K562 (cell line): Measurements from ENCODE around the gene EPB41L1. TPM values are rescaled to one million over a fixed set of nuclear protein-coding genes. Genes with fewer than 3 reads are reported as not detected.

Experiments used
- ATAC-seq: fragments of 200-7000 bp; cut with Tn5 transposase; 3 replicates; pipeline ENCODE4 v1.9.1; 2020; ENCODE audit warnings: moderate library complexity
- BruUV-seq: library from RNA; stranded (reverse); fragments of 400-500 nt; replicated peaks from 2 replicates; lab custom pipeline; 2021; lab: Mats Ljungman, UMichigan
- CTCF ChIA-PET: fragments of 300-600 bp; formaldehyde crosslinking; extraction: SDS; loops from one replicate; lab custom pipeline; 2021; ENCODE audit warnings: low intra/inter-chr PET ratio; lab: Yijun Ruan, JAX
- POLR2A ChIA-PET: fragments of 300-600, 350-650 bp; sonication (Branson Sonifier 250); formaldehyde crosslinking; extraction: SDS; loops from one replicate; lab custom pipeline; 2021; ENCODE audit warnings: antibody characterized with exemption, inconsistent platforms; lab: Yijun Ruan, JAX
- DNase-seq, 4 experiments: peaks; one replicate each; pipeline versions ENCODE4 v3.0.0 to v3.0.0-alpha.2; 2011 to 2018; ENCODE audit warnings: low spot score in 3 of 4, mixed read lengths in 3 of 4; ENCODE audit errors: extremely low read depth in 1 of 4
- FAIRE-seq: peaks from 2 replicates; lab custom pipeline; 2011; peaks lifted over from hg19 to GRCh38; lab: Jason Lieb, UNC
- H2AFZ ChIP-seq: 2 replicates; pipeline ENCODE4 v1.6.0; 2011; ENCODE audit warnings: low read depth, low read length, control low read depth, inconsistent platforms
- H3K27ac ChIP-seq: fragments of 200-600 bp; 3 replicates; pipeline ENCODE4 v1.8.0; 2011; ENCODE audit warnings: low read depth, mild to moderate bottlenecking, control low read depth, inconsistent platforms, low read length, moderate library complexity, mixed read lengths; ENCODE audit errors: extremely low read depth
- H3K27me3 ChIP-seq, 2 experiments: fragments of 300-600 bp in 1 of 2; 2 replicates in 1 of 2; 3 replicates in 1 of 2; pipeline versions ENCODE4 v1.6.0 to v1.8.0; 2011; ENCODE audit warnings: inconsistent platforms in 2 of 2, low read length in 2 of 2, mild to moderate bottlenecking in 1 of 2, mixed read lengths in 1 of 2, moderate library complexity in 1 of 2; ENCODE audit not compliant: control insufficient read depth in 2 of 2, insufficient read depth in 2 of 2
- H3K36me3 ChIP-seq: fragments of 300-600 bp; 3 replicates; pipeline ENCODE4 v1.8.0; 2011; ENCODE audit warnings: mild to moderate bottlenecking, low read length, inconsistent platforms; ENCODE audit not compliant: control insufficient read depth, insufficient read depth
- H3K4me1 ChIP-seq, 2 experiments: fragments of 200-600 bp in 1 of 2; replicated peaks in 1 of 2; 2 replicates in 1 of 2; 3 replicates in 1 of 2; pipeline versions ENCODE4 v1.5.1 to v1.8.0; 2011; ENCODE audit warnings: inconsistent platforms in 2 of 2, low read length in 2 of 2, mild to moderate bottlenecking in 1 of 2, mixed read lengths in 1 of 2, moderate library complexity in 1 of 2; ENCODE audit not compliant: control insufficient read depth in 2 of 2, insufficient read depth in 2 of 2
- H3K4me2 ChIP-seq: 2 replicates; pipeline ENCODE4 v1.6.1; 2011; ENCODE audit warnings: low read length, control low read depth, inconsistent platforms, mixed read lengths; ENCODE audit not compliant: insufficient read depth
- H3K4me3 ChIP-seq: fragments of 200-600 bp; sonication (generic), shearing (Covaris generic); 2 replicates; pipeline ENCODE4 v1.5.1; 2016; ENCODE audit warnings: control low read depth, inconsistent platforms
- H3K79me2 ChIP-seq: fragments of 200-600 bp; 3 replicates; pipeline ENCODE4 v1.8.0; 2011; ENCODE audit warnings: low read length, inconsistent platforms; ENCODE audit not compliant: control insufficient read depth, insufficient read depth
- H3K9ac ChIP-seq, 2 experiments: 2 replicates each; pipeline versions ENCODE4 v1.6.0 to v1.6.1; 2011; ENCODE audit warnings: low read depth in 2 of 2, low read length in 2 of 2, control low read depth in 1 of 2, inconsistent platforms in 1 of 2, mild to moderate bottlenecking in 1 of 2, mixed read lengths in 1 of 2; ENCODE audit not compliant: insufficient read depth in 1 of 2
- H3K9me1 ChIP-seq: one replicate; pipeline ENCODE4 v1.6.0; 2011; ENCODE audit warnings: inconsistent platforms, mild to moderate bottlenecking, low read length, moderate library complexity; ENCODE audit not compliant: control insufficient read depth, insufficient read depth
- H3K9me3 ChIP-seq: replicated peaks from 2 replicates; pipeline ENCODE4 v1.5.1; 2011; ENCODE audit warnings: low read depth, low read length, inconsistent platforms; ENCODE audit not compliant: control insufficient read depth, insufficient read depth
- H4K20me1 ChIP-seq: replicated peaks from 2 replicates; pipeline ENCODE4 v1.6.1; 2011; ENCODE audit warnings: low read length, inconsistent platforms, mixed read lengths; ENCODE audit not compliant: control insufficient read depth, insufficient read depth
- ATF7 ChIP-seq: fragments of 450-650 bp; IDR thresholded peaks from 2 replicates; pipeline ENCODE4 v1.7.1; 2014; ENCODE audit warnings: mild to moderate bottlenecking, moderate library complexity
- CBFB ChIP-seq: sonication (generic); formaldehyde crosslinking; IDR thresholded peaks from 2 replicates; pipeline ENCODE4 v1.4.0; 2020; ENCODE audit warnings: mild to moderate bottlenecking, missing genetic modification reagents
- FOXA1 ChIP-seq: fragments of 450-650 bp; IDR thresholded peaks from 2 replicates; pipeline ENCODE4 v1.6.1; 2016; ENCODE audit warnings: mild to moderate bottlenecking, borderline replicate concordance
- FOXP4 ChIP-seq: sonication (generic); formaldehyde crosslinking; IDR thresholded peaks from 2 replicates; pipeline ENCODE4 v1.8.0; 2022; ENCODE audit warnings: mild to moderate bottlenecking, missing genetic modification reagents, borderline replicate concordance
- HDAC2 ChIP-seq: fragments of 450-650 bp; IDR thresholded peaks from 2 replicates; pipeline ENCODE4 v1.6.1; 2016; ENCODE audit warnings: mild to moderate bottlenecking
- KDM5B ChIP-seq: fragments of 200-600 bp; sonication (generic); IDR thresholded peaks from 2 replicates; pipeline ENCODE4 v1.6.1; 2012; ENCODE audit warnings: low read depth, mild to moderate bottlenecking, moderate library complexity, low read length, control low read depth, inconsistent platforms; ENCODE audit not compliant: insufficient replicate concordance
- KHSRP ChIP-seq: fragments of 450-650 bp; IDR thresholded peaks from 2 replicates; pipeline ENCODE4 v1.6.1; 2017
- MBD2 ChIP-seq: sonication (generic); IDR thresholded peaks from 2 replicates; pipeline ENCODE4 v1.6.1; 2016; ENCODE audit warnings: low read depth, borderline replicate concordance
- MTA2 ChIP-seq: fragments of 450-650 bp; IDR thresholded peaks from 2 replicates; pipeline ENCODE4 v1.6.1; 2016; ENCODE audit warnings: low read depth
- NFXL1 ChIP-seq: fragments of 450-650 bp; formaldehyde crosslinking; IDR thresholded peaks from 2 replicates; pipeline ENCODE4 v1.4.0; 2021; ENCODE audit warnings: mild to moderate bottlenecking
- ZBTB43 ChIP-seq: sonication (generic); formaldehyde crosslinking; IDR thresholded peaks from 2 replicates; pipeline ENCODE4 v1.8.0; 2023; ENCODE audit warnings: mild to moderate bottlenecking, missing genetic modification reagents
- ZBTB8A ChIP-seq: fragments of 450-650 bp; IDR thresholded peaks from 2 replicates; pipeline ENCODE4 v1.6.1; 2018; ENCODE audit warnings: mild to moderate bottlenecking, moderate library complexity; ENCODE audit not compliant: partially characterized antibody
- ZNF3 ChIP-seq: fragments of 250-450 bp; sonication (Bioruptor Pico); IDR thresholded peaks from 2 replicates; pipeline ENCODE4 v1.5.0; 2021; ENCODE audit warnings: mild to moderate bottlenecking, moderate library complexity
- ZNF311 ChIP-seq: fragments of 250-450 bp; sonication (Bioruptor Pico); IDR thresholded peaks from 2 replicates; pipeline ENCODE4 v1.4.0; 2020; ENCODE audit warnings: mild to moderate bottlenecking, moderate library complexity
- WGBS: fragments of 100-300 bp; shearing (Covaris generic); methylation state at CpG from one replicate; pipeline ENCODE4 v1.1.6; 2016; ENCODE audit warnings: low coverage, mixed read lengths; ENCODE audit not compliant: insufficient coverage; ENCODE audit errors: missing lambda C conversion rate; 5-methylcytosine and 5-hydroxymethylcytosine counted together
- in situ Hi-C: fragments of 300-500 bp; cut with MboI; formaldehyde crosslinking; loops from 4 replicates; pipeline ENCODE4 v1.15.0; 2018; ENCODE audit warnings: inconsistent platforms, mixed read lengths
- intact Hi-C: fragments of 100-400 bp; cut with micrococcal nuclease; formaldehyde crosslinking; loops from 2 replicates; pipeline ENCODE4 v1.14.2; 2022
- polyA plus RNA-seq, 8 experiments: library from polyadenylated mRNA; depleted of rRNA in 4 of 8; stranded (reverse) in 5 of 8; unstranded in 3 of 8; fragments of >200 nt; fragmentation: Nextera tagmentation in 2 of 8; fragmentation: Illumina TruSeq in 1 of 8; extraction: Ambion mirVana in 2 of 8; extraction: Trizol in 1 of 8; gene quantifications; 2 replicates each; pipeline versions ENCODE4 v1.2.1 to v1.2.3, GENCODE V29; 2011 to 2014; ENCODE audit warnings: inconsistent platforms in 1 of 8, missing spikeins in 1 of 8
- total RNA-seq, 7 experiments: library from RNA; depleted of rRNA in 6 of 7; stranded (reverse); fragments of >200 nt in 6 of 7; fragmentation: Illumina TruSeq in 2 of 7; extraction: Trizol in 2 of 7; gene quantifications; 2 replicates each; pipeline versions ENCODE4 v1.2.1 to v1.2.3, GENCODE V29; 2011 to 2021; ENCODE audit warnings: low replicate concordance in 1 of 7

EPB41L1 gene
- total and polyA plus RNA-seq, 9 of the 15 experiments (the other 6 are each of a cell fraction or from before 2014, with no cell fraction given), result 0.11 to 4.3 (median 1.3) TPM

- BruUV-seq, result no TSS peak
- Histone ChIP-seq H3K27me3 (no peaks in the 10 kb centered on the region), H3K79me2 (no peaks in the 10 kb centered on the region), H3K27ac (no peak overlapping the region), H3K4me2 (no peak overlapping the region), H3K9me1 (no peaks in the 10 kb centered on the region), H4K20me1 (no peaks in the 10 kb centered on the region), H2AFZ (no peak overlapping the region), H3K4me3 (no peak overlapping the region), H3K9ac (no peak overlapping the region), H3K9me3 (no peaks in the 10 kb centered on the region), H3K4me1 (peaks cover 13 to 18% of the 10 kb centered on the region in 2 experiments), H3K36me3 (no peaks in the 10 kb centered on the region)
- DNase-seq, result no peak
- intact Hi-C loops, result no loop called here
- TF ChIP-seq MTA2, result no peak
- in situ Hi-C loops, result no loop called here
- WGBS, result 34% methylated on average over 6 of the region's 6 CpGs
- no peak for FAIRE-seq
- no peak for ATAC-seq
- ChIA-PET CTCF (no interaction called here), POLR2A (no interaction called here)
Measured at GRCh38 chr20:36120241-36120640, 34.3 kb upstream of the EPB41L1 start.

- Histone ChIP-seq H3K27ac (no peak overlapping the region), H3K4me1 (peaks cover 13 to 18% of the 10 kb centered on the region in 2 experiments), H3K9me3 (no peaks in the 10 kb centered on the region), H3K4me3 (no peak overlapping the region), H3K36me3 (no peaks in the 10 kb centered on the region), H3K79me2 (no peaks in the 10 kb centered on the region), H2AFZ (no peak overlapping the region), H3K4me2 (no peak overlapping the region), H3K9me1 (no peaks in the 10 kb centered on the region), H4K20me1 (no peaks in the 10 kb centered on the region), H3K9ac (no peak overlapping the region), H3K27me3 (no peaks in the 10 kb centered on the region)
- ChIA-PET POLR2A (no interaction called here), CTCF (no interaction called here)
- no peak for DNase-seq
- intact Hi-C loops (no loop called here), in situ Hi-C loops (no loop called here)
- ATAC-seq, result no peak
- no peak for FAIRE-seq
- WGBS, result 66% methylated on average over 6 of the region's 7 CpGs
- no TSS peak for BruUV-seq
- TF ChIP-seq HDAC2 (no peak), KDM5B (no peak), ZNF3 (CRISPR knock-in tag) (no peak), ZBTB43 (CRISPR knock-in tag) (no peak), ATF7 (no peak), NFXL1 (CRISPR knock-in tag) (no peak), ZNF311 (CRISPR knock-in tag) (no peak), FOXA1 (no peak), ZBTB8A (no peak), CBFB (CRISPR knock-in tag) (no peak), FOXP4 (CRISPR knock-in tag) (no peak), MBD2 (no peak), KHSRP (no peak)
Measured at GRCh38 chr20:36120991-36121390, 33.5 kb upstream of the EPB41L1 start.
